HG03432 (cell line): ENCODE measurements around the gene SCG2.

Experiments
- ATAC-seq: cut with Tn5 transposase; IDR thresholded peaks from one replicate; pipeline ENCODE4 v1.9.1; 2021; ENCODE audit warnings: mild to moderate bottlenecking, moderate library complexity; ENCODE audit not compliant: unreplicated experiment

SCG2 gene

DNA sequence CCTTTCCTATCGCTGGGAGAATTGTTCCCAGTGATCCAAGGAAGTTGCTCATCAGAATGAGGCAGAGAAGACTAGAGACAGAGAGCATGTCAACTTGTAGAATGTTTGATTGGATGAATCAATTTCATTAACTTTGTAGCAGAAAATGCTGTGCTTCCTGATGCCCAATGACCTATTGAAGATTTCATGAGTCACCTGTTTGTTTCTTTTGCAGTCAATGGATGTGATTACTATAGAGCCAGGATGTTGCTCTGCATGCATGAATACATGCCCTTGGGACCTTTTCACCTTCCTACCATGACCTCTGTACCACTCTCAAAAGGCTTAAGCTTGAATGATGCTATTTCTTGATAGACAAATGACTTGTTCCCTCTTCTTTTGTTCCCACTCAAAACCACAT is 23.3 kb downstream of the SCG2 start:
- ATAC-seq, result no peak

DNA sequence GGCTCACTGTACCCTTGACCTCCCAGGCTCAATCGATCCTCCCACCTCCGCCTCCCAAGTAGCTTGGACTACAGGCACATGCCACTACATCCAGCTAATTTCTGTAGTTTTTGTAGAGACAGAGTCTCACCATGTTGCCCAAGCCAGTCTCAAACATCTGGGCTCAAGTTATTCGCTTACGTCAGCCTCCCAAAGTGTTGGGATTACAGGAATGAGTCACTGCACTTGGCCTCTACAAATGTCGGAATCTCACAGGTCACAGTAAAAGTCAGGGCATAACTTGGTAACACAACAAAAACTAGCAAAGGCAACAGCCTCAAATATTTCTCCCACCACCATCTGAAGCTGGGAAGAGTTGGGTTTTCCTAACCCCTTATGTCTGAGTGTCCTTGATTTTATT is 25.3 kb downstream of the SCG2 start:
- no peak for ATAC-seq

DNA sequence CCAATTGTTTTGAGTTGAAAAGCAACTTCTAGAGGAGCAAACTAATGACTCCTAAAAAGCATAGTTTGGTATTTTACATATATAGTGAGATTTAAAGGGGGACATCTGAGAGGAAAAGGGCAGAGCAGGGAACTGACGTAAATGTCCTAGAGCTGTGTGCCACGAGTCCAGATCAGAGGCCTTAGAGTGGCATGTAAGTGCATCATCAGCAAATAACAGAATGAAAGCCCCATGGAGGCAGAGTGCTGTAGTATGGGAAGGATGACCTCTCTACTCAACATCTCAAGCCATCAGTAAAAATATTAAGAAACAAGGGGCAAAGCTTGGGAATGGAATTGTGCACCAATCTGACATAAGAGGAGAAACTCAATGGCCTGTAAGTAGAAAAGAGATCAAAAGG is 31.4 kb downstream of the SCG2 start:
- no peak for ATAC-seq

DNA sequence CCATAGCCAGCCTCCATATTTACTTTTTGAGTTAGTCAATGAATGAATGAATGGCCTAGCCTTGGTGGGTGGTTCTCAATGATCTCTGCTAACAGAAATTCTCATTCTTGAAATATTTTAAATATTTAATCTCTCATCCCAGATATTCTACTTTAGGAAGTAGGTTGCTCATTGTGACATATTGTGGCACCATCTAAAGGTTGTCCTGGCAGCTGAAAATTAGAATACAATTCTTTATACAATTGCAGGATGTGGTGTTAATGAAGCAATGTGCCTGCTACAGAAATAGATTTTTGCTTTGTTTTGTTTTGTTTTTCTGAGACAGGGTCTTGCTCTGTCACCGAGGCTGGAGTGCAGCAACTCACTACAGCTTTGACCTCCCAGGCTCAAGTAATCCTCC is 35.8 kb downstream of the SCG2 start:
- ATAC-seq, result no peak

DNA sequence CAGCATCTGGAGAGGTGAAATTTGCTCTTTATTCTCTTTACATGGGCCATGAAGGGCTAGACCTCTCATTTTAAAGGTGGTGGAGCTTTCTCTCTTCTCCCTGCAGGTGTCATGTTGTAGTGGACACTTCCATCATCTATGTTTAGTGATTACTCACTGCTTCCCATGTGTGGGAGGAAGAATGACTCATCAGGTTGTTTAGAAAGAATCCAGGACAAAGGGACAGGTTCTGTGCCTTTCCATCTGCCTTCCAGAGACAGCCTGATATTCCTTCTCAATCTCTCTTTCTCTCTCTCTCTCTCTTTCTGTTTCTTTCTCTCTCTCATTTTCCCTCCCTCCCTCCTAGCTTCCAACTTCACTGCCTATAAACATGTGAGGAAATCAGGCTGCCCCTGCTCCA is 38.7 kb downstream of the SCG2 start:
- no peak for ATAC-seq

DNA sequence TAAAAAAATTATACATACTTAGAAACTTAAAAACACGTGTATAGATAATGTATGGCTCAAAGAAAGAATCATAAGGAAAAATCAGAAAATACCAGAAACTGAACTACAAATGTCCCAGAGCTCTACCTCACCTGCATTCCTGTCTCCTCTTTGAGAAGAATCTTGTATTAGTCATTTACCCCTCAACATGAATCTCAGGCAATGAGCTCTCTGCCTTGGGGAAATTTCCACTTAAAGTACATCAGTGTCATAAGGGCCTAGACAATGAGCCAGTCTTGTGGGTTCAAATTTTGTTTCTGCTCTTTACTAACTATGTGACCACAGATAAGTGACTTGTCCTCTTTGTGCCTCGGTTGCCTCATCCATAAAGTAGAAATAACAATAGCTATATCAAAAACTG is 40.1 kb downstream of the SCG2 start:
- no peak for ATAC-seq

DNA sequence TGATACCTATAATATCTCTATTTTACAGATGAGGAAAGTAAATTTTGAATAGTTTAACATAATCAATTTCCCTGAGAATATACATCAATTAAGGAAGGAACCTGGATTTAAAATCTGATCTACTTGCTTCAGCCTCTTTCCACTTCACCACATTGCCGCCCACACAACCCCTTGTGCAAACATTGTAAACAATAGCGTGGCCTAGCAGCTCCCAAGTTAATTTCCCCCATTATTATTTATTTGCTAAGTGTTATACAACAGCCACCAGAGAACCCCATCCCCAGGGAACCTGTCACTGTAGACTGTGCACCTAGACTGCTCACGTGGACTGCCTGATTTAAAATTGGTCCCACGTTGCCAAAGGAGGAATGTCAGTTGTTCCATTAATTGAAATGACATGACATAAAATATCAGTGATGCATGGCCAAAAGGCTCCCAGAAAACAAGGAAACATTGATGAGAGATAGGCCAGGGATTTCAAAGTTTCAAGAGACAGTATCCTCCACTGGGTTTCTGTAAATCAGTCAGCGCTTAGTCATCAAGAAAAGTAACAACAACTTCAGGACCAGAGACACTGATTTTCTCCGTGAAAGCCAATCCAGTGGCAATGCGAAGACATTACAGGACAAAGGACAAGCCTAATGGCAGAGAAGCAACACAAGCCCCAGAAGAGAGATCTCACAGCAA is 41.3 kb downstream of the SCG2 start:
- ATAC-seq, result no peak

DNA sequence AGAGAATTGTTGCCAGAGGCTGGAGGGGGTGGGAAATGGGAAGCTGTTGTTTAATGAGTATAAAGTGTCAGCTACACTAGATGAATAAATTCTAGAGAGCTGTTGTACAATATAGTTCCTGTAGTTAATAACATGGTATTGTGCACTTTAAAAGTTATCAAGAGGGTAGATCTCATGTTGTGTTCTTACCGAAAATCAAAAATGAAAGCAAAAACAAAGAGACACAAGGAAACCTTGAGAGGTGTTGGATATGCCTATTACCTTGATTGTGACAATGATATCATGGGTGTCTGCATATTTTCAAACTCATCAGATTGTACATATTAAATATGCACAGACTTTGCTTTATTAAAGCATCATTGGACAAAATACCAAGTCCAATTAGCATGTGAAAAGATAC is 43.2 kb downstream of the SCG2 start:
- no peak for ATAC-seq

DNA sequence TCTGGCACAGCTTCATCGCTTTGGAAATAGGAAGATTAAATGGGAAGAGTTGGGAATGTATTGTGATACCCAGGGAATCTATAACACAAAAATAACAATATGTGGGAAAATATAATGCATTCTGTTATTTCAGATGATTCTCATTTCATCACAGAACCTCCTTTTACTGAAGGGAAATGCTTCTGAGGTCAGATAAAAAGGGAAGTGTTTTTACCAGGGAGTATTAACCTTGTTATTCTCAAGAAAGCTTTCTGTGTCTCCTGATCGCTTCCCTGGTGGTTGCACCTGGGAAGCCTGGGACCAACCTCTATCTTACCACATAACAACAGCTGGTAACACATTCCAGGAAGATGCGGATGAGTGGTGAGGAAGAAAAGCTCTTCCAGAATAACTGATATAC is 47.2 kb downstream of the SCG2 start:
- ATAC-seq, result no peak

DNA sequence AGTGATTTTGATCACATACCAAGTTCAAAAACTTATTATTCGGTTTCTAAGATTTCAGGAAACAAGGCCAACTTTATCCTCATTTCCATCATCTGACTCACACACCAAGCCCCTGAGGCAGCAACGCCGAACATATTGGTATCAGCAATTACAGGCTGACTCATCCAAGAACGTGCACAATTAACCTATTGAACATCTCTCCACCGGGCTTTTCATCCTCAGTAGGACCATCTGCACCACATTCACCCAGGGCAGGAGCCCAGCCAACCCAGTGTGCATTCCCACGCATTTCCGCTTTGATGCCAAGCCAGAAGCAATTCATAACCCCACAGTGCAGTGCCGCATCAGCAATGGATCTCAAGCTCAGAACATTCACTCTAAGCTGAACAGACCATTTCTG is 52.9 kb downstream of the SCG2 start:
- no peak for ATAC-seq

DNA sequence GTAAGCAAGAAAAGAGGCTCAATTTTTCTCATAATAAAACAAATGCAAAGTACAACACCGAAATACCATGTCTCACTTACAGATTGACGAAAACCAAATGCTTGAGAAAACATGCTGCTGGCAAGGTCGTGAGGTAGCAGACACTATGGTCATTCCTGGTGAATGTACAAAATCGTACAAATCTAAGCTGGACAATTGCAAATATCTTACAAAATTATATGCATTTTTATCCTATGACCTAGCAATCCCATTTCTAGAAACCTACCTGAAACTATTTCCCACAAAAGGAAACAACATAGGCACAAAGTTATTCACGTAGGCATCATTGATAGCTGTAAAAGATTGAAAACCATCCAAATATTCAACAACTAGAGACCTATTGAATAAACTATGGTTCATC is 54.0 kb downstream of the SCG2 start:
- no peak for ATAC-seq
